DMS114 treated with DMSO at 0.1 percent for 48 hours (cell line): ENCODE measurements around the gene ABO.
"Not testable (repeated sequence)": the region's sequence is repeated elsewhere in the genome, so short reads cannot be mapped to it uniquely, and the experiment has no call there.

ENCODE experiments used
- DNase-seq: peaks from one replicate; lab custom pipeline; 2025; ENCODE audit not compliant: unreplicated experiment; lab: John Stamatoyannopoulos, UW

ABO gene

DNA sequence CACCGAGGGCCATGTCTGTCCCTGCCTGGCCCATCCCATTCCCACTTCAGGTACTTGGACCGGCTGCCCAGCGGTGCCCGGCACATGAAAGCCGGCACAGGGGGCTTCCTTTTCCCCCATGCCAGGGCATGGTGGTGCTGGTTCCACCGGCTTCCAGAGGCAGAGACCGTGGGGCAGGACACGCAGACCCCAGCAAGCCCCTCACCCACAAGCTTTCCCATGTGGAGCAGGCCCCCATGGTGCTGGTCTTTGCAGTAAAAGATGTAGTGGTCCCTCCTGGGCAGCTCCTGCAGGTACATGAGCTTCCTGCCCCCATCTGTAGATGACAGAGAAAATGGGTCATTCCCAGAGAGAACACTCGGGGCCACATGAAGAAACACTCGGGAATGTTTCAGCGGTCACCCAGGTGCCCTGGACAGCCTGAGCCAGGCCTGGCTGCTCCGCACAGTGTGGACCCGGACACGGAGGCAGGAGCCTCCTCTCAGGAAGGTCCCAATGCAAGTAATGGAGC, 67.9 kb downstream of the ABO start:
- no peak for DNase-seq

DNA sequence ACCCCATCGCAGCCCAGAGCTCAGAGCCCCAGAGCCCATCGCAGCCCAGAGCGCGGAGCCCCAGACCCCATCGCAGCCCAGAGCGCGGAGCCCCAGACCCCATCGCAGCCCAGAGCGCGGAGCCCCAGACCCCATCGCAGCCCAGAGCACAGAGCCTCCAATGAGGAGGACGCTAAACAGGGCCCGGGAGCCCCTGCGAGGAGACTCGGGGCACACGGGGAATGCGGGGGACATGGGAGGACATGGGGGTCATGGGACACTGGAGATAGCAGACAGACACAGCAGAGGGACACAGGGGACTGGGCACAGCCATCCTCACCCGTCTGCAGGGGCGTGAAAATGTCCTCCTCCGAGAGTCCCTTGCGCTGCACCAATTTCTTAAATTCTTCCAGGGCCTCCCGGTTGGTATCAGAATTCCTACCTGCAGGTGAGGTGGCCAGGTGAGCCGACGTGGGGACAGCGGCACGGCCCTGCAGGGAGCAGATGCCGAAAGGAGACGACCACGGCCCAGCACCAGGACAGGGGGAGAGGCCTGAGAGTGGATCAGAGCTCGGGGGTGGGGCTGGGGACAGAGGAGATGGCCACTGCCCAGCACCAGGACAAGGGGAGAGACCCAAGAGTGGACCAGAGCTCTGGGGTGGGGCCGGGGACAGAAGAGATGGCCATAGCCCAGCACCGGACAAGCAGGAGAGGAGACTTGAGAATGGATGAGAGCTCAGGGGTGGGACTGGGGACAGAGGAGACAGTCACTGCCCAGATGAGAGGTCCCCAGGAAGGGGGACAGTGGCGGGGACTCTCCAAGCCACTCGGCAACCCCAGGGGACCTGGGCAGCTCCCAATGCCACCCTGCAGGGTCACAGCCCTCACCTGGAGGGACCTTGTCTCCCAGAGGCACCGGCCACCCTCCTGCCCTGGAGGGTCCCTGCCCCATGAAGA, 68.7 kb downstream of the ABO start:
- no peak for DNase-seq

DNA sequence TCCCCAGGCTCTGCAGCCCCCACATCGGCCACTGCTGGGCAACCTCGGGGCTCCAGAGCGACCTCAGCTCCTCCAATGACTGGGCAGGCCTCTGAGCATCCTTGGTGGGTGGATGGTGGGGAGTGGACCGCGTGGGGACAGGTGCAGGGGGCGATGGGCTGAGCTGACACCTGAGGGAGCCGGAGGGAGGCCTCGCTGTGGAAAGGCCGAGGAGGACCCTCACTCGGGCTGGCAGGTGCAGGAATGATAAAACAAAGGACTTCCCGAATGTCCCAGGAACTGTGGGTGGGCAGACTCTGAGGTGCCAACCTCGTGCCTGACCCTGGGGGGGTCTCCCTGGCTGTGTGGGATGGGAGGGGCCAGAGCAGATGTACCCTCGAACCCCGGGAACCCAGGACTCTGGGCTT, 69.5 kb downstream of the ABO start:
- not testable (repeated sequence) for DNase-seq
